ENCODE results near the gene FRS3.

FRS3 gene

GRCh38 chr6:41720262-41720620 lies 59.5 kb downstream of the FRS3 start:
- peaks cover 14% of the 10 kb centered on the region for H3K36me3 ChIP-seq
- peaks cover 61 to 71% of the 10 kb centered on the region in 2 experiments for H3K4me1 ChIP-seq (ENCODE audit: control insufficient read depth in 1 of 2, insufficient read depth in 1 of 2, low read depth in 1 of 2, low read length in 1 of 2)
- no peaks in the 10 kb centered on the region for H3K9me3 ChIP-seq
- TF ChIP-seq, protein P1, sequence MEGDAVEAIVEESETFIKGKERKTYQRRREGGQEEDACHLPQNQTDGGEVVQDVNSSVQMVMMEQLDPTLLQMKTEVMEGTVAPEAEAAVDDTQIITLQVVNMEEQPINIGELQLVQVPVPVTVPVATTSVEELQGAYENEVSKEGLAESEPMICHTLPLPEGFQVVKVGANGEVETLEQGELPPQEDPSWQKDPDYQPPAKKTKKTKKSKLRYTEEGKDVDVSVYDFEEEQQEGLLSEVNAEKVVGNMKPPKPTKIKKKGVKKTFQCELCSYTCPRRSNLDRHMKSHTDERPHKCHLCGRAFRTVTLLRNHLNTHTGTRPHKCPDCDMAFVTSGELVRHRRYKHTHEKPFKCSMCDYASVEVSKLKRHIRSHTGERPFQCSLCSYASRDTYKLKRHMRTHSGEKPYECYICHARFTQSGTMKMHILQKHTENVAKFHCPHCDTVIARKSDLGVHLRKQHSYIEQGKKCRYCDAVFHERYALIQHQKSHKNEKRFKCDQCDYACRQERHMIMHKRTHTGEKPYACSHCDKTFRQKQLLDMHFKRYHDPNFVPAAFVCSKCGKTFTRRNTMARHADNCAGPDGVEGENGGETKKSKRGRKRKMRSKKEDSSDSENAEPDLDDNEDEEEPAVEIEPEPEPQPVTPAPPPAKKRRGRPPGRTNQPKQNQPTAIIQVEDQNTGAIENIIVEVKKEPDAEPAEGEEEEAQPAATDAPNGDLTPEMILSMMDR (IDR thresholded peaks at IDR 0.05): no peak
- H3K27me3 ChIP-seq: no peaks in the 10 kb centered on the region
- no peak overlapping the region for H3K4me3 ChIP-seq (ENCODE audit: low read depth in 1 of 2, low read length in 1 of 2)
- peak overlapping the region; percentile 17 for H3K27ac ChIP-seq

Measured in neutrophil (primary cell).